ENCODE data around the gene TMEM184B. TPM values are rescaled to one million over a fixed set of nuclear protein-coding genes. Genes with fewer than 3 reads are reported as not detected.

The TMEM184B gene
- total and polyA plus RNA-seq, 2 donors (not counting 1 experiment from before 2014, with no cell fraction given): 9.9 to 24.7 TPM

DNA sequence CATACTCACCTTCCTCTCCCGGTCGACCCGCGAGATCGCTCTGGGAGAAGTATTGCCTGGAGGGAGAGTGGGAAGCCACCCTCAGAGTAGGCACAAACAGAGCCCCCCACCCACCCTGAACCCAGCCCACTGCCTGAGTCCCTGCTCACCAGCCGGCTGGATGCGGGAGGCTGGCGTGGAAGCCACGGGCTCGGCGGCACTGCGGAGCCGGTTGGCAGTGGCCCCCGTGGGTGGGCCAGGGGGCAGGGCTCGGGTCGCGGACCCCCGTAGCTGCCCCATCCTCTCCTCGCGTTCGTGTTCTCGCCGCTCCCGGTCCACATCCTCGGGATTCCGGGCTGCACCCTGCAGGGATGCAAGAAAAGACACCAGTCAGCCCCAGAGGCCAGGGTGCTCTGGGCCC is 21.4 kb upstream of the TMEM184B start:
- Histone ChIP-seq H4K20me1 (ENCODE audit: control insufficient read depth, insufficient read depth, low read length, poor library complexity, severe bottlenecking) (no peaks in the 10 kb centered on the region), H3K4me2 (replicated peaks; ENCODE audit: low read depth, low read length, poor library complexity, severe bottlenecking) (no peak overlapping the region), H3K79me2 (ENCODE audit: control insufficient read depth, insufficient read depth, low read length) (no peaks in the 10 kb centered on the region), H2AFZ (ENCODE audit: insufficient read depth, low read depth, low read length, poor library complexity, severe bottlenecking) (no peak overlapping the region), H3K9me3 (ENCODE audit: control extremely low read depth in 1 of 3, control insufficient read depth in 2 of 3, insufficient read depth in 1 of 3, low read length in 2 of 3) (no peaks in the 10 kb centered on the region), H3K36me3 (replicated peaks in 1 of 2; ENCODE audit: control extremely low read depth in 1 of 2, control insufficient read depth in 1 of 2, extremely low read depth in 1 of 2, insufficient read depth in 2 of 2, low read length in 1 of 2) (peaks cover 0 to 55% of the 10 kb centered on the region in 2 experiments), H3K4me3 (ENCODE audit: control extremely low read depth in 1 of 5, extremely low read depth in 1 of 5, insufficient read depth in 1 of 5, low read depth in 2 of 5, low read length in 4 of 5) (no peak overlapping the region), H3K4me1 (ENCODE audit: control insufficient read depth in 2 of 2, insufficient read depth in 2 of 2, low read length in 2 of 2) (no peaks in the 10 kb centered on the region), H3K27ac (ENCODE audit: low read length in 2 of 2) (no peak overlapping the region), H3K27me3 (replicated peaks in 1 of 4; ENCODE audit: control extremely low read depth in 1 of 4, control insufficient read depth in 3 of 4, insufficient read depth in 4 of 4, low read length in 3 of 4) (no peaks in the 10 kb centered on the region), H3K9ac (ENCODE audit: low read length) (no peak overlapping the region)
- intact Hi-C loops (cut with micrococcal nuclease): no loop called here
- Mint-ChIP-seq H3K4me1 (no peaks in the 10 kb centered on the region), H3K4me3 (no peak overlapping the region), H3K27ac (no peak overlapping the region), H3K9me3 (ENCODE audit: insufficient read depth) (no peaks in the 10 kb centered on the region), H3K27me3 (no peaks in the 10 kb centered on the region)
- POLR2A ChIA-PET: interaction anchor here (0.5 kb wide), 1 partner anchor 22 kb away, joined by 5 read pairs; no protein-coding TSS in a partner anchor
- WGBS (ENCODE audit: insufficient coverage): 98% methylated on average over 21 of the region's 26 CpGs
- TF ChIP-seq, protein P1, sequence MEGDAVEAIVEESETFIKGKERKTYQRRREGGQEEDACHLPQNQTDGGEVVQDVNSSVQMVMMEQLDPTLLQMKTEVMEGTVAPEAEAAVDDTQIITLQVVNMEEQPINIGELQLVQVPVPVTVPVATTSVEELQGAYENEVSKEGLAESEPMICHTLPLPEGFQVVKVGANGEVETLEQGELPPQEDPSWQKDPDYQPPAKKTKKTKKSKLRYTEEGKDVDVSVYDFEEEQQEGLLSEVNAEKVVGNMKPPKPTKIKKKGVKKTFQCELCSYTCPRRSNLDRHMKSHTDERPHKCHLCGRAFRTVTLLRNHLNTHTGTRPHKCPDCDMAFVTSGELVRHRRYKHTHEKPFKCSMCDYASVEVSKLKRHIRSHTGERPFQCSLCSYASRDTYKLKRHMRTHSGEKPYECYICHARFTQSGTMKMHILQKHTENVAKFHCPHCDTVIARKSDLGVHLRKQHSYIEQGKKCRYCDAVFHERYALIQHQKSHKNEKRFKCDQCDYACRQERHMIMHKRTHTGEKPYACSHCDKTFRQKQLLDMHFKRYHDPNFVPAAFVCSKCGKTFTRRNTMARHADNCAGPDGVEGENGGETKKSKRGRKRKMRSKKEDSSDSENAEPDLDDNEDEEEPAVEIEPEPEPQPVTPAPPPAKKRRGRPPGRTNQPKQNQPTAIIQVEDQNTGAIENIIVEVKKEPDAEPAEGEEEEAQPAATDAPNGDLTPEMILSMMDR (IDR thresholded peaks at IDR 0.05): no peak
- TF ChIP-seq EZH2 (IDR thresholded peaks at IDR 0.05; ENCODE audit: borderline replicate concordance, insufficient read depth, low read depth, low read length, poor library complexity, severe bottlenecking): no peak
- no peak for ATAC-seq (ENCODE audit: low read depth)
- CTCF ChIA-PET: no interaction called here
- no peak for DNase-seq

DNA sequence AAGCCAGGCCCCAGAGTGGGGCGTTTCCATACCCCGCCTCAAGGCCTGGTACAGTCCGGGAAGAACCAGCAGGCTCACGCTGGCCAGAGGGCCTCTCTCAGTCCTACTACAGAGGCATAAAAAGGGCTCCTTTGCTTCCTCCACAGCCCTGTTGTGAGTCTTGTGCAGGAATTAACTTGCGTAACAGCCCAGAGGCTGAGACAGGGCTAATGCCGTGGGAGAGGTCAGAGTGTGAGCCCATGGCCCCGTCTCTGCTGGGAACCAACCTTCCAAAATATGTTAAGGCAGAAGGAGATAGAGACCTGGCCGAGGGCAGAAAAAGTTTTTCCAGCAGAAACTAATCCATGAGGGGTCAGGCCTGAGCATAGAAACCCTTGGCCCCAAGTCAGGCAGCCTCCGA is 19.9 kb upstream of the TMEM184B start:
- no peak for DNase-seq
- Histone ChIP-seq H3K27me3 (replicated peaks in 1 of 4; ENCODE audit: control extremely low read depth in 1 of 4, control insufficient read depth in 3 of 4, insufficient read depth in 4 of 4, low read length in 3 of 4) (no peaks in the 10 kb centered on the region), H3K79me2 (ENCODE audit: control insufficient read depth, insufficient read depth, low read length) (no peaks in the 10 kb centered on the region), H3K36me3 (replicated peaks in 1 of 2; ENCODE audit: control extremely low read depth in 1 of 2, control insufficient read depth in 1 of 2, extremely low read depth in 1 of 2, insufficient read depth in 2 of 2, low read length in 1 of 2) (peaks cover 0 to 40% of the 10 kb centered on the region in 2 experiments), H3K27ac (ENCODE audit: low read length in 2 of 2) (no peak overlapping the region), H2AFZ (ENCODE audit: insufficient read depth, low read depth, low read length, poor library complexity, severe bottlenecking) (no peak overlapping the region), H3K4me1 (ENCODE audit: control insufficient read depth in 2 of 2, insufficient read depth in 2 of 2, low read length in 2 of 2) (no peaks in the 10 kb centered on the region), H3K4me2 (replicated peaks; ENCODE audit: low read depth, low read length, poor library complexity, severe bottlenecking) (no peak overlapping the region), H3K4me3 (ENCODE audit: control extremely low read depth in 1 of 5, extremely low read depth in 1 of 5, insufficient read depth in 1 of 5, low read depth in 2 of 5, low read length in 4 of 5) (no peak overlapping the region), H4K20me1 (ENCODE audit: control insufficient read depth, insufficient read depth, low read length, poor library complexity, severe bottlenecking) (no peaks in the 10 kb centered on the region), H3K9me3 (ENCODE audit: control extremely low read depth in 1 of 3, control insufficient read depth in 2 of 3, insufficient read depth in 1 of 3, low read length in 2 of 3) (no peaks in the 10 kb centered on the region), H3K9ac (ENCODE audit: low read length) (no peak overlapping the region)
- ChIA-PET POLR2A (no interaction called here), CTCF (no interaction called here)
- Mint-ChIP-seq H3K4me3 (no peak overlapping the region), H3K27me3 (no peaks in the 10 kb centered on the region), H3K27ac (no peak overlapping the region), H3K4me1 (no peaks in the 10 kb centered on the region), H3K9me3 (ENCODE audit: insufficient read depth) (no peaks in the 10 kb centered on the region)
- ATAC-seq (ENCODE audit: low read depth): no peak
- intact Hi-C loops (cut with micrococcal nuclease): no loop called here
- TF ChIP-seq, protein P1 (IDR thresholded peaks at IDR 0.05): no peak
- no peak for TF ChIP-seq EZH2 (IDR thresholded peaks at IDR 0.05; ENCODE audit: borderline replicate concordance, insufficient read depth, low read depth, low read length, poor library complexity, severe bottlenecking)
- WGBS (ENCODE audit: insufficient coverage): 94% methylated on average over 9 of the region's 9 CpGs
